Pancreas (tissue), 10 donors: ENCODE data around the gene POLR3C. TPM values are rescaled to one million over a fixed set of nuclear protein-coding genes. Genes with fewer than 3 reads are reported as not detected.

Experiments
- ATAC-seq, 4 donors: fragments of 200-7000 bp; cut with Tn5 transposase; one replicate each; pipeline versions ENCODE4 v1.8.0 to v1.9.1; 2020; ENCODE audit warnings: mild to moderate bottlenecking in 4 of 4, moderate library complexity in 4 of 4
- DNase-seq, 6 donors: peaks; one replicate each; pipeline ENCODE4 v3.0.0-alpha.2; 2020
- FAIRE-seq: peaks from 2 replicates; lab custom pipeline; 2012; peaks lifted over from hg19 to GRCh38; lab: Jason Lieb, UNC
- H3K27ac ChIP-seq, 4 donors: fragments of 200-600 bp; sonication (generic); 1 replicate in 3 of 4; 2 replicates in 1 of 4; pipeline versions ENCODE4 v1.5.0 to v1.8.0; 2020
- H3K27me3 ChIP-seq, 4 donors: fragments of 200-600 bp; one replicate each; pipeline ENCODE4 v1.8.0; 2021
- H3K36me3 ChIP-seq, 3 donors: fragments of 200-600 bp; sonication (generic) in 1 of 3; one replicate each; pipeline versions ENCODE4 v1.5.0 to v1.8.0; 2020 to 2021
- H3K4me1 ChIP-seq, 3 donors: fragments of 200-600 bp; one replicate each; pipeline ENCODE4 v1.8.0; 2021
- H3K4me3 ChIP-seq, 4 donors: fragments of 200-600 bp; sonication (generic) in 2 of 4; one replicate each; pipeline versions ENCODE4 v1.5.0 to v1.8.0; 2020 to 2021
- H3K9me3 ChIP-seq, 4 donors: fragments of 200-600 bp; one replicate each; pipeline ENCODE4 v1.8.0; 2021
- WGBS, 2 donors: extraction: QIAGEN DNeasy Blood & Tissue Kit; methylation state at CpG; one replicate each; pipeline ENCODE4 v1.1.7; 2013; 5-methylcytosine and 5-hydroxymethylcytosine counted together
- intact Hi-C, 3 donors: fragments of 100-400 bp; cut with DNase I; formaldehyde crosslinking; loops; one replicate each; pipeline versions ENCODE4 v1.11.1 to v1.14.2; 2022
- polyA plus RNA-seq, 2 donors: library from polyadenylated mRNA; stranded (reverse); fragments of 200-250 nt; gene quantifications; one replicate each; pipeline ENCODE4 v1.2.3, GENCODE V29; 2013
- total RNA-seq, 6 donors: library from RNA; stranded (reverse); fragmentation: NEBNext Ultra II Directional in 4 of 6; extraction: Animal tissue kit (Norgen Biotek cat#: 25700) in 4 of 6; gene quantifications; one replicate each; pipeline versions ENCODE4 v1.2.1 to v1.2.4, GENCODE V29; 2021 to 2023
- TF ChIP-seq, protein P1 (sequence below), 4 donors: fragments of 200-600 bp; sonication (generic) in 3 of 4; IDR thresholded peaks; one replicate each; pipeline versions ENCODE4 v1.5.0 to v1.8.0; 2021; ENCODE audit warnings: antibody characterized with exemption in 4 of 4
- donor health status: healthy with polysubstance abuse.
- donor health status: DM: no; HTN: no; CAD: no; lungs with moderate emphysema.
- donor health status: DM: no; HTN: no; CAD: no.
- donor health status: control.
- donor health status: control.
- donor health status: Bipolar disorder and iron deficiency.
- donor health status: DM: yes; HTN: yes; CAD: no.
- donor health status: DM: no; HTN: no; CAD: no.
- donor health status: DM: no; HTN: no; CAD: no.
- donor health status: DM: yes; HTN: yes; CAD: no.

POLR3C gene
- total and polyA plus RNA-seq, 8 donors, result 7.6 to 16.2 (median 14.1) TPM

DNA sequence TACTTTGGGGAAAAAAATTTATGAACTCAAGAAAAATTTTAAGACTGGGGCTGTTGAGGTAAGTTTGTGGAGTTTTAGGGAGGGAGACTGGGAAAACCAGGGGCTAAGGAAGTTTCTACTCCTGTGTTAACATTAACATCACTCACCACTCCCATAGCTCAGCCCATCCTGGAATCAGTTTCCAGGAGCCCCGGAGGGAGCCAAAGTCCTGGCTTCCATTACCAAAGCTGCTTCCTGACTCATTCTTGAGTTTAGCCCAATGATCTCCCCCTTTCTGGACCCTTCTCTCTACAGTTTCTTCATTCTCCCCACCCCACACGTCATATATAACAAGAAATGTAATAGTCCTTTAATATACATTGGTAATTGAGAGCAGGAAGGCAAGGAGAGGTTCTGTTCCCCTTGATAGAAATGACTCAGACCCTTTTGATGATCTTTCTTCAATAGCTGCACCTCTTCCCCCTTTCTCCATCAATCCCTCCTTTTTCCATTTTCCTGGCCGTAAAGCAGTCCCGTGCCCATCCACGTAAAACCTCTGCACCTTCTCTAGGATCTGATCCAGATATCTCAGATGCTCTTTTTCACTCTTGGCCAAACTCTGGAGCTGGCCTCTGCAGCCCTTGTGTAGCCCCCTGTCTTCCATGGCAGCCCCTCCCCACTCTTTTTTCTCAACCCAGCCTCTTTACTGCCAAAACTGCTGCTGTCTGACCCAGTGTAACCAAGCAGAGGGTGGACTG lies 39.5 kb downstream of the POLR3C start:
- Histone ChIP-seq H3K4me1 (peaks cover 0 to 3% (median 0%) of the 10 kb centered on the region in 3 donors), H3K4me3 (no peak overlapping the region), H3K9me3 (no peaks in the 10 kb centered on the region), H3K27ac (no peak overlapping the region), H3K36me3 (no peaks in the 10 kb centered on the region), H3K27me3 (no peaks in the 10 kb centered on the region)
- TF ChIP-seq, protein P1, sequence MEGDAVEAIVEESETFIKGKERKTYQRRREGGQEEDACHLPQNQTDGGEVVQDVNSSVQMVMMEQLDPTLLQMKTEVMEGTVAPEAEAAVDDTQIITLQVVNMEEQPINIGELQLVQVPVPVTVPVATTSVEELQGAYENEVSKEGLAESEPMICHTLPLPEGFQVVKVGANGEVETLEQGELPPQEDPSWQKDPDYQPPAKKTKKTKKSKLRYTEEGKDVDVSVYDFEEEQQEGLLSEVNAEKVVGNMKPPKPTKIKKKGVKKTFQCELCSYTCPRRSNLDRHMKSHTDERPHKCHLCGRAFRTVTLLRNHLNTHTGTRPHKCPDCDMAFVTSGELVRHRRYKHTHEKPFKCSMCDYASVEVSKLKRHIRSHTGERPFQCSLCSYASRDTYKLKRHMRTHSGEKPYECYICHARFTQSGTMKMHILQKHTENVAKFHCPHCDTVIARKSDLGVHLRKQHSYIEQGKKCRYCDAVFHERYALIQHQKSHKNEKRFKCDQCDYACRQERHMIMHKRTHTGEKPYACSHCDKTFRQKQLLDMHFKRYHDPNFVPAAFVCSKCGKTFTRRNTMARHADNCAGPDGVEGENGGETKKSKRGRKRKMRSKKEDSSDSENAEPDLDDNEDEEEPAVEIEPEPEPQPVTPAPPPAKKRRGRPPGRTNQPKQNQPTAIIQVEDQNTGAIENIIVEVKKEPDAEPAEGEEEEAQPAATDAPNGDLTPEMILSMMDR (IDR thresholded peaks at IDR 0.05), result no peak
- DNase-seq (no peak), FAIRE-seq (no peak), ATAC-seq (no peak)
- intact Hi-C loops, result no loop called here
- 71 to 82% methylated on average over 5 of the region's 5 CpGs for WGBS, 2 donors

DNA sequence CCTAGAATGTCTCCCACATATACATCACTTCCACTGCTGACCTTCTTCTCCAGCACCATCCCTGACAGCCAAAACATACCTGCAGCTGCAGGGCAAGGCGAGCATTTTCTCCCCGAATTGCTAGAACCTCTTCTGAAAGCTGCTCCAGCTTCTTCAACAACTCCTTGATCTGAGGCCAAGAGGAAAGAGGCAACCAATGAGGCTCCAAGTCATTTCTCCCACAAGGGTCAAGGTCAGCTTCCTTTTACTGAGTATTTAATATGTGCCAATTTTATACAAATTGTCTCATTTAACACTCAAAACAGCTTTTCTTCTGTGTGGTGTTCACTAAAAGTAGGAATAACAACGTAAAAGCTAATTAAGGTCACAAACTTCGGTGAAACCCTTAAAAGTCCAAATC lies 44.2 kb downstream of the POLR3C start:
- intact Hi-C loops, result no loop called here
- Histone ChIP-seq H3K4me1 (no peaks in the 10 kb centered on the region), H3K9me3 (no peaks in the 10 kb centered on the region), H3K27ac (no peak overlapping the region), H3K27me3 (no peaks in the 10 kb centered on the region), H3K36me3 (no peaks in the 10 kb centered on the region), H3K4me3 (no peak overlapping the region)
- ATAC-seq (no peak), DNase-seq (no peak), FAIRE-seq (no peak)
- TF ChIP-seq, protein P1 (IDR thresholded peaks at IDR 0.05), result no peak
- WGBS, 2 donors, result 64 to 69% methylated on average over 4 of the region's 4 CpGs

DNA sequence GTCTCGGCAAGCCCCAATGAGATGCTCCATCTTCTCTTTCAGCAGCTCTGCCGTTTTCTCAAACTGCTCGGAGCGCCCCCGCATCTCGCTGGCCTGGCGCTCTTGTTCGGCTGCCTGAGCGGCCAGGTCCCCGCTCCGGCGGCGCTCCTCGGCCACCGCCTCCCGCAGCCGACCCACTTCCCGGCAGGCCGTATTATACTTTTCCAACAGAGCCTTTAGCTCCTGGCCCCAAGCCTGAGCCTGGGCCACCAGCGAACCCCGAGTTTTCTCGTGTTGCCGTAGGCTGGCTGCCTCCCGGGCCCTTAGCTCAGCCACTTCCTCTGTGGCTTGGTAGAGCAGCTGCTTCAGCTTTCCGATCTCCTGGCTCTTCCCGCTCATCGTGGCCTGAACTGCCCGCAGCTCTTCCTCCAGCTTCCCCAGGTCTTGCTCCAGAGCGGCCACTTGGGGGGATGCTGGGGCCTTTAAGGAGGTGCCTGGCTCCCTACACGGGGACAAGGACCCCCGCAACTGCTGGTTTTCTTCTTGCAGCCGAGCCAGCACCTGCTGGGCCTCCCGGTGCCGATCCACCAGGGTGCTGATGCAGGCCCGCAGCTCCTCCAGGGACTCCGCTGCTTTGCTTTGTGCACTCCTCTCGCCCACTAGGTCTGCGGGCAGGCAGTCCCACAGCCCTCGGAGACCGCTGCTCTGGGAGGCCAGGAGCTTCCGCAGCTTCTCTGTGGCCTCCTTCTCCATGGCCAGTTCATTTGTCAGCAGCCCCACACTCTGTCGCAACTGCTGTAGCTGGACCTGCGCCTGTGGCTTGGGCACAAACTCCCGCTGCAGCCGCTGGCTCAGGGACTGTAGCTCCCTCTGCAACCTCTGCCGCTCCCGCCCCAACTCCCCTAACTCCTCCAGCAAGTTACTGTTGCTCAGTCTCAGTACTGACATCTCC lies 48.3 kb downstream of the POLR3C start:
- no peak for FAIRE-seq
- intact Hi-C loops, result no loop called here

DNA sequence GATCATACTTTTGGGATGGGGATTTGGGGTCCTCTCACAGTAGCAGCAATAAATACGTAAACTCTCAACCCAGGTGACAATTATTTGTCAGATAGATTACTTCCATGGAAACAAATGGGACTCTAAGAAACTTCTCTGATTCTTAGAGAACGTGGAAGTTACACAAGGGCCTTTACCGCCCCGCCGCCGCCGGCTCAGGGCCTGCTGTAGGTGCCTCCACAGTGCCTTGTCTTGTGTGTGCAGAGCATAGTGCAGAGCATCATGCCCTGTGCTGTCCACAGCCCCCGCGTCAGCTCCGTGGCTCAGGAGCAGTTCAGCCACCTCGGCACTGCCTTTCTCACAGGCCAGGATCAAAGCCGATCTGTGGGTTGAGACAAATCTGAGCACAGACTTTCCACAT lies 50.6 kb downstream of the POLR3C start:
- Histone ChIP-seq H3K27me3 (no peaks in the 10 kb centered on the region), H3K4me1 (no peaks in the 10 kb centered on the region), H3K9me3 (no peaks in the 10 kb centered on the region), H3K36me3 (no peaks in the 10 kb centered on the region), H3K4me3 (no peak overlapping the region), H3K27ac (no peak overlapping the region)
- intact Hi-C loops, result no loop called here
- no peak for ATAC-seq
- no peak for FAIRE-seq
- DNase-seq, result no peak
- TF ChIP-seq, protein P1 (IDR thresholded peaks at IDR 0.05), result no peak
- WGBS, 2 donors, result 88 to 96% methylated on average over 12 of the region's 12 CpGs

More for the DNA sequence above, 48.3 kb downstream of the POLR3C start:
- no peak for DNase-seq
- no peaks in the 10 kb centered on the region for H3K27me3 ChIP-seq
- peak overlapping the region in 2 of 4 donors; percentile 17 to 23 for H3K27ac ChIP-seq
- TF ChIP-seq, protein P1 (IDR thresholded peaks at IDR 0.05), result no peak
- H3K9me3 ChIP-seq, result no peaks in the 10 kb centered on the region
- H3K36me3 ChIP-seq, result no peaks in the 10 kb centered on the region
- no peaks in the 10 kb centered on the region for H3K4me1 ChIP-seq
- H3K4me3 ChIP-seq, result peak overlapping the region in 1 of 4 donors; percentile 30
- ATAC-seq, result peak in 3 of 4 donors; percentile 51 to 77 (median 68)
- WGBS, 2 donors, result 63 to 67% methylated on average over 47 of the region's 47 CpGs
